Glomerular endothelial cell (primary cell): Measurements from ENCODE around the gene ASH1L. TPM values are rescaled to one million over a fixed set of nuclear protein-coding genes. Genes with fewer than 3 reads are reported as not detected.
"Not testable (repeated sequence)": the region's sequence is repeated elsewhere in the genome, so short reads cannot be mapped to it uniquely, and the experiment has no call there.

Experiments used
- DNase-seq: peaks from one replicate; pipeline ENCODE4 v3.0.0-alpha.2; 2011; ENCODE audit warnings: low read depth, low spot score; ENCODE audit errors: extremely low read depth
- total RNA-seq: library from RNA; depleted of rRNA; stranded (reverse); fragments of >200 nt; gene quantifications from 2 replicates; pipeline ENCODE4 v1.2.3, GENCODE V29; 2015

The ASH1L gene
- total RNA-seq, 1 donor from 2014 or later, result 26.6 TPM

DNA sequence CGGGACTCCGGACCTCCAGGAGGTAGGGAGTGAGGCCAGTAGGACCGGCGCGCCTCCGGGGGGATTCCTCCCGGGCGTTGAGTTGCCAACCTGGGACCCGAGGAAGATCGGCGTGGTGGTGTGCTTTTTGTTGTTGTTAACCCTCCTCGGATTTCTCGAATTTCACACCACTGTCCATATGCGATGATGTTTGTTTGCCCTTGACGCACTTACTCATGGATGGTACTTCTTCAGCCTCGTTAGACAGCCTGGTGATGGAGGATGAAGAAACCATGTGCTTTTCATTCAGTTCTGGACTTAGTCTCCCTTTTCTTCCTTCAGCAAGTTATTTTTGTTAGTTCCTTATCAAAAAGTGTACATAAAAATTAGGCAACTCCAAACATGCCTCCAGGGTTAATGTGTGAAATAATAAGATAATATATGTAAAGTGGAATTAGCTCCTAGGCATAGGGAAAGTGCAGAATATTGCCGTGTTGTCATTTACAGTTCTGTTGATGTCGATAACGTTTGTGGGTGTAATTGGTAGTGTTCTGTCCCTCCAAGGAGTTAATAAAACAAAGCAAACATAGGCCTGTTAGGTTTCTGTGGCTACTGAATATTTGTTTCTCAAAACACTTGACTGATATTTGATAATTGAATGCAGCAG lies 897 bp upstream of the ASH1L start:
- peak; percentile 29 for DNase-seq

DNA sequence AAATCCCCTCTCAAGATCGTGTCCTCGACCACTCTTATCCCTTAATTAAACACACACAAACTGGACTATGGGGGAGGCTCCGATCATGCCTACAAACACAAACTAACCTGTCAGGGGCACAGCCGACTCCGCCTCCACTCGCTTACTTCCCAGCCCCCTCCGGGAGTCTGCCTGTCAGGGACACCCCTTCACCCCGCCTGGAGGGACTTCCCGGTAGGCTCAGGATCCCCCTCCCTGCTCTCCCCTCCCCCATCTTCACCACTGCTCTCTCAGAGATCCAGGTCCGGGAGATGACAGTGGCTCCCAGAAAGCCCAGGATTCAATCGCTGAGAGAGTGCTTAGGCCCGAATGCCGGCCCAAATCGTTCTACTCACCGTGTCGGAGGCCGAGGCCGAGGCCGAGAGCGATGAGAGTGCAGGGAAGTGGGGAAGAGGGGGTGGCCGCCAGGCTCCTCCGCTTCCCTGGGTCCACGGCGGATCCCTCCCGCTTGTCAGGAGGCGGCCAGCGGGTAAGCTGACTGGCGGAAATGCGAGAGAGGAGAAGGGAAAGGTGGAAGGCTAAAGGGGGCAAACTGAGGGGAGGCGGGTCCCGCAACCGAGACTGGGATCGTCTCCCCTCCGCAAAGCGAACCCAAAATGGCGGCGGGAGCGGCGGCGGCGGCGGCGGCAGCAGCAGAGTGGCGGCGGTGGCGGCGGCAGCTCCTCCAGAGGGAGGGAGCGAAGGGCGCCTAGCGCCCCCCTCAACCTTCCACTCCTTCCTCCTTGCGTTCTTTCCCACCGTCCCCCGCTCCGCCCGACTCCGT lies 623 bp downstream of the ASH1L start:
- not testable (repeated sequence) for DNase-seq

DNA sequence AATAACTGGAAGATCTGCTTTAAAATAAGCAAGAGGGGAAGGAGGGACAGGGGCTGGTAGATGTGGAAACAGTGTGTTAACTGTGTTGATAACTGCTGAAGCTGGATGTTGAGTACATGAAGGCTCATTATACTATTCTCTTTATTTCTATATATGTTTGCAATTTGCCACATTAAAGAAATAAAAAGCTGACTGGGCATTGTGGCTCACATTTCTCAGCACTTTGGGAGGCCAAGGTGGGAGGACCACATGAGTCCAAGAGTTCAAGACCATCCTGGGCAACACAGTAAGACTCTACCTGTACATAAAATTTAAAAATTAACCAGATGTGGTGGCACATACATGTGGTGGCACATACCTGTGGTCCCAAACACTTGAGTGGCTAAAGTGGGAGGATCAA lies 6.7 kb downstream of the ASH1L start:
- no peak for DNase-seq

DNA sequence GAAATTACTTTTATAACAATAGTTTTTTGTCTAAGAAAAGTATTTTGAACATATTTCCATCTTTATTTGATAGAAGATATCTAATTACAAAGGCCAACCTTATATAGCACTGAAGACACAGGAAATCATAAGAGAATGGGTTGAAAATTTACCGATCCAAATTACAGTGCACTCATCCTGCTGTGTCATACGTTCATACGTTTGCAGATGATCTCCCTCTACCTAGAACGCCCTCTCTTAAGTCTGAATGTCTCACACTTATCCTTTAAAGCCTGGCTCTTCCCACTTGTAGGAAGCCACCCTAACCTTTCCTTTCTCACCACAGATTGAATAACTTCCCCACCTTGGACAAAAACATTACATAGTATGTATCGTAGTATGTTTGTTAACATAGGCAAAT lies 9.3 kb downstream of the ASH1L start:
- DNase-seq, result no peak

DNA sequence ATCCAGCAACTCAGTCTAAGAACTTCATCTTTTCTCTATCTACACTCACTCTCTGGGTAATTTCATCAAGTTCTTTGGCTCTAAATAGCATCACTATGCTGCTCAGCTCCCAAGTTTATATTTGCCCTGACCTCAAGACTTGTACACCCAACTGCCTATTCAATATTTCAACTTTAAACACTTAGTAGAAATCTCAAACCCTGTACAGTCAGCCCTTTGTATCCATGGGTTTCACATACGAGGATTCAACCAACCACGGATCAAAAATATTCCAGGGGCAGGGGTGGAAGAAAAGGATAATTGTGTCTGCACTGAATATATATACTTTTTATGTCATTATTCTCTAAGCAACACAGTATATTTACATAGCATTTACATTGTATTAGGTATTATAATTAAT lies 13.9 kb downstream of the ASH1L start:
- DNase-seq, result no peak

DNA sequence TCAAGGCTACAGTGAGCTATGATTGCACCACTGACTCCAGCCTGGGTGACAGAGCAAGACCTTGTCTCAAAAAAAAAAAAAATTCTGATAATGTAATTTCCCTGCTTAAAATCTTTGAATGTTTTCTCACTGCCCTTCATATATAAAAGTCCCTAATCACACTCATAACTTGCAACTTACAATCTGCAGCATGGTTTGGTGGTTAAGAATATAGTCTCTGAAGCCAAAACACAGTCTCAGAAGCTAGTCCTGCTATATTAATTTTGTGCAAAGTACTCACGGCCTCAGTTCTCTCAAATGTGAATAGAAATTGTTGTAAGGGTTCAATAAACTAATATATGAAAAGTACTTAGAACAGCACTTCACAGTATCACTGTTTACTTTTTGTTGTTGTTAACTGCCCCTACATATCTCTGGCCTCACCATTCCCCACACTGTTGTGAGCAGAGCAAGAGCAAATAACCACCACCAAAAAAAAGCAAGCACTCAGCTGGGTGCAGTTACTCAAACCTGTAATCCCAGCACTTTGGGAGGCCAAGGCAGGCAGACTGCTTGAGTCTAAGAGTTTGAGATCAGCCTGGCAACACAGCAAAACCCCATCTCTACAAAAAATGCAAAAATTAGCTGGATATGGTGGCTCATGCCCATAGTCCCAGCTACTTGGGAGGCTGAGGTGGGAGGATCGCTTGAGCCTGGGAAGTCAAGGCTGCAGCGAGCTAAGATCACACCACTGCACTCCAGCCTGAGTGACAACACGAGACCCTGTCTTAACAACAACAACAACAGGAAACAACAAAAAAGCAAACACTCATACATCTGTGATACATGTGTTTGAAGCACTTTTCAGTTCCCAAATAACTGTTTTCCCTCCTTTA lies 22.4 kb downstream of the ASH1L start:
- DNase-seq, result no peak

DNA sequence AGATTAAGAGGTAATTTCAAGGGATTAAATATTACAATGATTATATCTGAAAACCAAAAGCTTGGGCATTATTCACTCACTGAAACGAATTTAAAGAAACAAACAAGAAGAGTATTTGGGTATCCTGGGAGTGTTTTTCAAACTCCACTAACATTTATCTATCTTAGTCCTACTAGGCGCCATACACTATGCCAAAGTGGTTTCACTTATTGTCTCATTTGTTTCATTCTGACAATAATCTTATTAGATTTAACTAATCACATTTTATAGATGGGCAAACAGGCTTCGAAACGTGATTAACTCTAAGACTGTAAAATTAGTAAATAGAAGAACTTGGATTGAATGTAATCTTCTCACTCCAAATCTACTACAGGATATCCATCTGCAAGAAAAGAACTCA lies 25.4 kb downstream of the ASH1L start:
- no peak for DNase-seq

DNA sequence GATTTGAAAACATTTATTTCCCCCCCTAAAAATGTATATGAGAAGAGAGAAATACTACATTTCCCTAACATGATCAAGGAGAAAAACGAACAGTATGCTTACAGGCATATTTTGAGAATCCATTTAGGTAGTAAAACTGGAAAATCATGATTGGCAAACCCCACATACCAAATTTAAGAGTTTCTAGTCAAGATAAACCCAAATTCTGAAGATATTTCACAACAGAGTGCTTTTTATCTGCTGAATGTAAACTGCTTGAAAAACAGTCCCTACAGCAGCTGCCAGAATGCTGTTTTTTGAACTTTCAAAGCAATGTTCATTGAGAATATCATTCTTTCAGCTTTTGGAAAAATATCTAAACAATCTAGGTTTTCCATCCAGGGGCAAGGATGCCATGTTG lies 31.0 kb downstream of the ASH1L start:
- no peak for DNase-seq

DNA sequence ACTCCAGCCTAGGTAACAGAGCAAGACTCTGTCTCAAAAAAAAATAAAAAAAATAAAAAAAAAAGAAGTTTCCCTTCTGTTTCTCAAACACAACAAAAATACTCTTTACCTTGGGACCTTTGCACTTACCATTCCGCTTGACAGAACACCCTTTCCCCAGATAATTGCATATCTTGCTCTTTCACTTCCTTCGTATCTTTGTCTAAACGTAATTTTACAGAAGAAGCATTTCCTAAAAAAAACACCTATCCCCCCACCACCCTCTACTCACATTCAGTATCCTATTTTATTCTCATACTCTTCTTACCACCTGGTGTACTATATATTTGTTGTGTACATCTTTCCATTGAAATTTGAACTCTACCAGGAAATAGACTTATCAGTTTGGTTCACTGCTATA lies 32.7 kb downstream of the ASH1L start:
- DNase-seq, result no peak

DNA sequence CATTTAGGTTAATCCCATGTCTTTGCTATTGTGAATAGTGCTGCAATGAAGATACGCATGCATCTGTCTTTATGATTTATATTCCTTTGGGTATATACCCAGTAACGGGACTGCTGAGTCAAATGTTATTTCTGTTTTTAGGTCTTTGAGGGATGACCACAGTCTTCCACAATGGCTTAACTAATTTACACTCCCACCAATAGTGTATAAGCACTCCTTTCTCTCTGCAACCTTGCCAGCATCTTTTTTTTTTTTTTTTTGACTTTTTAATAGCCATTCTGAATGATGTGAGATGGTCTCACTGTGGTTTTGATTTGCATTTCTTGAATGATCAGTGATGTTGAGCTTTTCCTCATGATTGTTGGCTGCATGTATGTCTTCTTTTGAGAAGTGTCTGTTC lies 33.5 kb downstream of the ASH1L start:
- no peak for DNase-seq

DNA sequence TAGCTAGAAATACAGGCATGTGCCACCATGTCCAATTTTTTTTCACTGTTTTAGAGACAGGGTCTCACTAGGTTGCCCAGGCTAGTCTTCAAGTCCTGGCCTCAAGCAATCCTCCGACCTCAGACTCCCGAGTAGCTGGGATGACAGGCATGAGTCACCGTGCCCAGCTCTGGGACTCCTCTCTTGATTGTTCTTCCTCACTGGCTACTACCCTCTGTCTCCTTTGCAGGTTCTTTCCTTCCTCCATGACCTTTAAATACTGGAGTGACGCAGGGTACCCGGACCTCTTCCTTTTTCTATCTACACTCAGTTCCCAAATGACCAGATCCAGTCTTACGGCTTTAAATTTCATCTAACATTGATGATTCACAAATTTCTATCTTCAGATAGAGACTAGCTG lies 34.9 kb downstream of the ASH1L start:
- no peak for DNase-seq

DNA sequence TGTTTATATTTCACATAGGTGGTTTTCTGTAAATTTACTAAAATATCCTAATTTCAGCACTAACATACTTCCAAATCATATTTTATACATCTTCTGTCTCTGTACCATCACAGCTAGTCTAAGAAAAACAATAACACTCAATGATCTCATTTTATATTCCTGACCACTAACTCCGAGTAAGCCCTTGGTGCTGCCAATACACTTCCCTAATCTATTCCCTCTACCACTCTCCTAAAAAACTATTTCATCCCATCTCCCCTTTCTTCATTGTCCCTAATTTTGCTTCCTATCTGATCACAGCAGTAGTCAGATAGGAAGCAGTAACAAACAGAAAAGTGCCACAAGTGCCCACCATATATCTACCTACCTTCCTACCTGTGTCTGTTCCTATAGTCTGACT lies 36.2 kb downstream of the ASH1L start:
- no peak for DNase-seq

DNA sequence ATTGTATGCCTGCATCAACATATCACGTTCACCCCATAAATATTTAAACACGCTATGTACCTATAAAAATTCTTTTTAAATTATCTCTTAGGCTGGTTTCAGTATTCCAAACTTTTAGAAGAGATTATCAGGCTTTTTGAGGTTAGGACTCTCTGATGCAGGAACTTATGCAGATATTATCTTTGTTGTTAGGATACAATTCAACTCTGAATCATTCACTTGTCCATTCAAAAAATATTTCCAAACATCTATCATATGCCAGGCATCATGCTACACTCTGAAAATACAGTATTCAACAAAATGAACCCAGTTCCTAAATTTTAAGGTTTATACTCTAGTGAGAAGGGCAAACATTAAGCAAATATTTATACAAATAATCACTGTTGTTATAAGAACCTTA lies 40.5 kb downstream of the ASH1L start:
- no peak for DNase-seq

DNA sequence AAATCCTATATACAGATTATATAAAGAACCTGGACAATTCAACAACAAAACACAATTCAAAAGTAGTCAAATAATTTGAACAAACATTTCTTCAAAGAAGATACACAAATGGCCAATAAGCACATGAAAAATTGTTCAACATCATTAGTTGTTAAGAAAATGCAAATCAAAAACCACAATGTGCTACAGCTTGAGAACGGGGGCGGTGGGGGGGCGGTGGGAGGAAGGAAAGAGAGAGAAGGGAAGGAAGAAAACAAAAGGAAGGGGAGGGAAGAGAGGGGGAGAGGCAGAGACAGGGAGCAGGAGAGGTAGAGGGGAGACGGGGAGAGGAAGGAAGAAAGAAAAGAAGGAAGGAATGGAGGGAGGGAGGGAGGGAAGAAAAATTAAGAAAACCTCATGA lies 44.1 kb downstream of the ASH1L start:
- no peak for DNase-seq

DNA sequence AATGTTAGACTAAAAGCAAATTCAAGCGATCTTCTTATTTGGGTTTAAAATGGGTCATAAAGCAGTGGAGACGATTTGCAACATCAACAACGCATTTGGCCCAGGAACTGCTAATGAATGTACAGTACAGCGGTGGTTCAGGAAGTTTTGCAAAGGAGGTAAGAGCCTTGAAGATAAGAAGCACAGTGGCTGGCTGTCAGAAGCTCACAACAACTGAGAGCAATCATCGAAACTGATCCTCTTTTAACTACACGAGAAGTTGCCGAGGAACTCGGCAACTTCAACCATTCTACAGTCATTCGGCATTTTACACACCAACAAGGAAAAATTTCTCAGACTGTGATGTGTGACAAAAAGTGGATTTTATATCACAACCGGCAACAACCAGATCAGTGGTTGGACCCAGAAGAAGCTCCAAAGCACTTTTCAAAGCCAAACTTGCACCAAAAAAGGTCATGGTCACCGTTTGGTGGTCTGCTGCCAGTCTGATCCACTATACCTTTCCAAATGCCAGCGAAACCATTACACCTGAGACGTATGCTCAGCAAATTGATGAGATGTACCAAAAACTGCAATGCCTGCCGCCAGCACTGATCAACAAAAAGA lies 47.9 kb downstream of the ASH1L start:
- no peak for DNase-seq

DNA sequence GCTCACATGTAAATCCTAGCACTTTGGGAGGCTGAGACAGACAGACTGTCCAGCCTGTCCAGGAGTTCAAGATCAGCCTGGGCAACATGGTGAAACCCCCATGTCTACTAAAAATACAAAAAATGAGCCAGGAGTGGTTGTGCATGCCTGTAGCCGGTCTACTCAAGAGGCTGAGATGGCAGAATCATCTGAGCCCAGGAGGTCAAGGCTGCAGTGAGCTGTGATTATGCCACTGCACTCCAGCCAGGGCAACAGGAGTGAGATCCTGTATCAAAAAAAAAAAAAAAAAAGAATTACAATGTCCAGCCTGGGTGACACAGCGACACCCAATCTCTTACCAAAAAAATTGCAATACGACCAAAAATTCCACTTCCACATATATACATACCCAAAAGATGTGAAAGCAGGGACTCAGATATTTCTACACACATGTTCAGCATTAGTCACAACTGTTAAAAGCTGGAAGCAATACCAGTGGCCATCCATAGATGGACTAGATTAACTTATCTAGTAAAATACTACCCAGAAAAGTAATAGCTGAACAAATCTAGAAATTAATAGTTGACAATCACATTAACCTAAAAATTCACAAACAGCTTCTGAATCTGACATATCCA lies 49.2 kb downstream of the ASH1L start:
- DNase-seq, result no peak

DNA sequence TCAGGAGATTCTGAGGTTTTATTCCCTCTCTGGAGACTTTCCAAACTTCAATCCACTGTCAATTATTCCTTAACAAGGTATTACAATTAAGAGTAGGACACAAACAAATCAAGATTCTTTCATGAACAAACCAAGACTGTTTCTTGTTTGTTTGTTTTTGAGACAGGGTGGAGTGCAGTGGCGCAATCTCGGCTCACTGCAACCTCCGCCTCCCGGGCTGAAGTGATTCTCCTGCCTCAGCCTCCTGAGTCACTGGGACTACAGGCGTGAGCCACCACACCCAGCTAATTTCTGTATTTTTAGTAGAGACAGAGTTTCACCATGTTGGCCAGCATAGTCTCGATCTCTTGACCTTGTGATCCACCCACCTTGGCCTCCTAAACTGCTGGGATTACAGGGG lies 51.2 kb downstream of the ASH1L start:
- DNase-seq, result not testable (repeated sequence)

DNA sequence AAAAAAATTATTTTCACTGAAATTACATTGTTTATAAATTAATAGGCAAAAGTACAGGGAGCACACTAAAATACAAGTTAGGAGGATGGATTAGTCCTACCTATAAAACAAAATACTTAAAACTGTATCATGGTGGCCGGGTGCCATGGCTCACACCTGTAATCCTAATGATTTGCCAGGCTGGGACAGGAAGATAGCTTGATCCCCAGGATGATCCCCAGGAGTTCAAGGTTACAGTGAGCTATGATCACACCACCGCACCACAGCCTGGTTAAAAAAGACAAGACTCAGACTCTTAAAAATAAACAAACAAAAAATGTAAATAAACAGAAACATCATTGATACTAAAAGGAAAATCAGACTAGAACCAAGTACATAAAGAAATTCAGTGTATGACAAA lies 53.5 kb downstream of the ASH1L start:
- no peak for DNase-seq

DNA sequence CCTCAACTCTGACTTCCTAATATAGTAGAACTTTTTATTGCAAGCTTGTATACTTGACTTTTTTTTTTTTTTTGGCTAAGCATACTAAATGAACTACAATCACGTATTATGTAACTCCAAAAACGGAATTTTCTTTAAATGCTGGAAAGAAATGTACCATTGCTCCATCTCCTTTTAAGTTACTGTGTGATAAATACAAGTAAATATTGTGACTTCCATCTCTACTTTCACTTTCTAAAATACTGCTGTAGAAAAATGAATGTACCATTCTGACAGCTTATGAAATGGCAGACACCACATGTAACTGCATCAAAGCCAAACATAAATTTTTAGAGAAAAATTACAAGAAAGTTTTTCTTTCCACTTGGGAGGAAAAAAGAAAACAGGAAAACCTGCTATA lies 54.7 kb downstream of the ASH1L start:
- DNase-seq, result no peak

DNA sequence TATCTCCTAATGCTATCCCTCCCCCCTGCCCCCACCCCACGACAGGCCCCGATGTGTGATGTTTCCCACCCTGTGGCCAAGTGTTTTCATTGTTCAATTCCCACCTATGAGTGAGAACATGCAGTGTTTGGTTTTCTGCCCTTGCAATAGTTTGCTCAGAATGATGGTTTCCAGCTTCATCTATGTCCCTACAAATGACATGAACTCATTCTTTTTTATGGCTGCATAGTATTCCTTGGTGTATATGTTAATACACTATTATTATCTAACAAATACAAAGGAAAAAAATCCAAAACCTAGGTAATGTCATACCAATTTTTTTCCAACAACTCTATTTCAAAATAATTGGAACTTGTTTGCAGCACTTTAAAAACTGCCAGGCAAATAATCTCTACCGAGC lies 56.6 kb downstream of the ASH1L start:
- not testable (repeated sequence) for DNase-seq

DNA sequence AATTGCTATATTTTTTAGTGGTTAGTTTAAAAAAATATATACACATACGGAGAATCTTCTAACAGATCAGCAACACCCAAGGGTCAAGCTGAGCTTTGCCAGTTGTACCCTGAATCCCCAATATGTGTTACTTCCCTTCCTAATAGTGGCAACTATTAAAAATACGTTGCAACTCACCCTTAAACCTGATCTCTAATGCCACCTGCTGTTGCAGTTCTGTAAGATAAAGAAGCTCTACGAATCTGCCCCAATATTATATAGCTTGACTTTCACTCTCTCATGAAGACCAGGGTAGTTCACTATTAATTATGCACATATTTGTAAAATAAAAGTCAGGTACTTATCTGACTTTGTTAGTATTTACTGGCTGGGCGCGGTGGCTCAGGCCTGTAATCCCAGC lies 58.4 kb downstream of the ASH1L start:
- peak; percentile 7 for DNase-seq
